ENCODE results near the gene GPR173.

The GPR173 gene

DNA sequence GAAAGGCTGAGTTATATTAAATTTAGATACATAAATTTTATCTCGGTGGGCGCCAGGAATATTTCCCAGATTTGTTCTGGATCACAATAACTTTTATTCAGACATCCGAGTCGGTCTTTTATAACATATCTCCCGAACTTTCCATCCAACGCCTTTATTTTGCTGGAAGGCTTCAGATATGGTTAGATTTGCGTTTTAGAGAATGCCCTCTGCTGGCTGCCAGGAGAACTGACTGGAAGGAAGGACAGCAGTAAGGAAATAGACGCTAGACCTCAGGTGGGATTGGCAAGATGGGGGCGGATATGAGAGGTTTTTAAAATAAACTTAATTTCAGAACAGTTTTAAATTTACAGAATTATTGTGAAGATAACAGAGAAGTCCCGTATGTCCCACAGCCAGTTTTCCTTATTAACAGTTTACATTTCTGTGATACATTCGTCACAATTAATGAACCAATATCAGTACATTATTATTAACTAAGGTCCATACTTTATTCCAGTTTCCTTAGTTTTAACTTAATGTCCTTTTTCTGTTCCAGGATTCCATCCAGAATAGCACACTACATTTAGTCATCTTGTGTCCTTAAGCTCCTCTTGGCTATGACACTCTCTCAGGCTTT is 40.7 kb downstream of the GPR173 start:
- FAIRE-seq (no peak), DNase-seq (ENCODE audit: insufficient read length, low spot score) (no peak)
- TF ChIP-seq POLR2A (IDR thresholded peaks at IDR 0.05; ENCODE audit: low read depth, low read length): no peak

DNA sequence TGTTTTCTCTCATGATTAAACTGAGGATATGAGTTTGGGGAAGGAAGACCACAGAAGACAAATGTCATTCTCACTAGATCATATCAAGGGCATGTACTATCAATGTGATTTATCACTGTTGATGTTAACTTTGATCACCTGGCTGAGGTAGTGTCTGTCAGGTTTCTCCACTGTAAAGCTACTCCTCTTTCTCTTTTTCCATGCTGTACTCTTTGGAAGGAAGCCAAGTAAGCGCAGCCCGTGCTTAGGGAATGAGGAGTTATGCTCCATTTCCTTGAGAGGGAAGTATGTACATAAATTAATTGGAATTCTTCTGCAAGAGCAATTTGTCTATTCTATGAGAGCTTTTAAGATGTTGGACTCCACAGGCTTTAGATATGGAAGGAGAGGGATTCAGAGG is 41.3 kb downstream of the GPR173 start:
- DNase-seq (ENCODE audit: insufficient read length, low spot score): no peak
- TF ChIP-seq POLR2A (IDR thresholded peaks at IDR 0.05; ENCODE audit: low read depth, low read length): no peak
- FAIRE-seq: no peak

DNA sequence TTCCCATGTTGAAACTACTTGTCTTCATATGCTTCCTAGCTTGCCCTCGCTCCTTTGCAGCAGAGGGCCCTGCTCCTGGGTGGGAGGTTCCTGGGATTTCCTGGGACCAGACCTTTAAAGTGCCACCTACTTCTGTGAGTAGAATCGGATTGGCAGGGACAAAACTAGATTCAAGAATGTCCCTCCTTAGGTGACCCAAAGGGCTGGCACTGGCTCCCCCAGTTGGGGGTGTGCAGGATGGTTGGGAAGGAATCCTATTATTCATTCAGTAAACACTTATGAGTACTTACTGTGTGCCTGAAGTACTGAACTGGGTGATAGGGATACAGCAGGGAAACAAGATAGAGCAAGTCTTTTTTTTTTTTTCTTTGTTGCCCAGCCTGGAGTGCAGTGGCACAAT is 42.8 kb downstream of the GPR173 start:
- FAIRE-seq: no peak
- no peak for DNase-seq (ENCODE audit: insufficient read length, low spot score)
- TF ChIP-seq POLR2A (IDR thresholded peaks at IDR 0.05; ENCODE audit: low read depth, low read length): no peak

DNA sequence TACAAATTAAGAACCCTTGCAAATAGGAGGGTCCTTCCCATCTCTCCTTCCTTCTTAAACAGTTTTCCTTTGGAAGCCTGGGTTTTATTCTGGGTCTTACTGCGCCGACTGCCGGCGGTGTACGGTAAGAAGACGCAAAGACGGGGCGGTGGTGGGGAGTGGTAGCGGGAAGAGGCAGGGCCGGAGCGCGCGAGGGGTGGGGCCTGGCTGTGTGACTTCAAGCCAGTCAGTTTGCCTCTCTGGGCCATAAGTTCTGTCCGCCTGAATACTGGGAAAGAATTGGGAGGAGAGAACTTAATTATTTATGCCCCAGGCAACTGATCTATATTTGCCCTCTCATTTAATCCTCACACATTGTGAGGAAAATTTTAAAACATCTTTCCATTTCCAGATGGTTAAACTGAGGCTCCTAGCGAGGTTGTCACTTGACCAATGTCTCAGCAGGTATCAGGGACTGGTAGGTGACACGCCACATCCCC is 44.6 kb downstream of the GPR173 start:
- DNase-seq (ENCODE audit: insufficient read length, low spot score): no peak
- no peak for FAIRE-seq
- TF ChIP-seq POLR2A (IDR thresholded peaks at IDR 0.05; ENCODE audit: low read depth, low read length): no peak

DNA sequence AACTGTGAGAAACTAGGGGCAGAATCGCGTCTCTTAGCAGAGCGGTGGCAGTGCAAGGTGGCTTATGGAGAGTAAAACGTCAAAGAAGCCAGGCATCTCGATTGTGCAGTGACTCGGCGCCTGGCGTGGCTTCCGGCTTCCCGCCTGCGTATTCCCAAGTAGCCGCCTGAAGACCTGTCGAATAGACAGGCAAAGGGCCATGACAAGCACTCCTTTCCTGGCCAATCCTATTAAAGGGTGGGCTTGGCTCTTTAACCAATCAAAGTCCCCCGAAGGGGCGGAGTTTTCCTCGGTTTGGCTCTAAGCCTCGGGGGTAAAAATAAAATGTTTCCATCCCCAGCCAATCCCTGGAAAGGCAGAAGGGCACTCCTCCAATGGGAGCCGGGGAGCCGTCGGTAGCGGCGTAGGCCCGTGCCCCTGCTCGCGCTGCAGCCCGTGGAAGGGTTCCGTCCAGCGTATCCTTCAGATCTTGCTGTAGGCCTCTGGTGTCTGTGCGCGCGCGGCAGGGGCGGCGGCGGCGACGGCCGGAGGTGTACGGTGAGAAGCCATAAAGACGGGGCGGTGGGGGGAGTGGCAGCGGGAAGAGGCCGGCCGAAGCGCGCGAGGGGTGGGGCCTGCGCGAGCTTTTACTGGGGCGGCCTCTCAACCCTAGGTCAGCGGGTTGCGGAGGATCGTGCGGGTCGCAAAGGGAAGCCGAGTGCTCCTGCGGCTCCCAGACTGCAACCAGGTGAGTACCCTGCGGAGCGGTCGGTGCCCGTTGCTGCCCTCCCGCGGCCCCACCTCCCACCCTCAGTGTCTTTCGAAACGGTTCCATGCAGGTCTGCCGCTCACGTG is 45.4 kb downstream of the GPR173 start, which contains the start of gene KANTR:
Gene KANTR, plus strand, starts transcription at position 395 of the 834 bp plus-strand sequence. CDS start 30,131 bp downstream, outside the sequence.
- FAIRE-seq (no peak), DNase-seq (ENCODE audit: insufficient read length, low spot score) (peak; percentile 33)
- TF ChIP-seq POLR2A (IDR thresholded peaks at IDR 0.05; ENCODE audit: low read depth, low read length): peak; percentile 35; the same call in 1 of the 2 replicates

DNA sequence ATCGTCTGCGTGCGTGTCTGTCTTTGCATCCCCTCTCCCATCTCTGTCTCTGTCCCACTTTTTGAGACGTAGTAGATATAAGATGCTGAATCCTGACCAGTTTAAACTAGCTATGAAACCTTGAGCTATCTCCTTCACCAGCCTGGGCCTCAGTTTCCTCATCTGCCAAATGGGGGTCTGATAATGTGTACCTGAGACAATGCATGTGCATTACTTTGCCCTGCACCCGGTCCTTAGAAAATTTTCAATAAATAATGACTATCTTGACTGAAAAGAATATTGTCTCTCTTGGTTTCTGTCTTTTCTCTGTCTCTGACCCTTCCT is 46.0 kb downstream of the GPR173 start:
- no peak for TF ChIP-seq POLR2A (IDR thresholded peaks at IDR 0.05; ENCODE audit: low read depth, low read length)
- DNase-seq (ENCODE audit: insufficient read length, low spot score) (no peak), FAIRE-seq (no peak)

DNA sequence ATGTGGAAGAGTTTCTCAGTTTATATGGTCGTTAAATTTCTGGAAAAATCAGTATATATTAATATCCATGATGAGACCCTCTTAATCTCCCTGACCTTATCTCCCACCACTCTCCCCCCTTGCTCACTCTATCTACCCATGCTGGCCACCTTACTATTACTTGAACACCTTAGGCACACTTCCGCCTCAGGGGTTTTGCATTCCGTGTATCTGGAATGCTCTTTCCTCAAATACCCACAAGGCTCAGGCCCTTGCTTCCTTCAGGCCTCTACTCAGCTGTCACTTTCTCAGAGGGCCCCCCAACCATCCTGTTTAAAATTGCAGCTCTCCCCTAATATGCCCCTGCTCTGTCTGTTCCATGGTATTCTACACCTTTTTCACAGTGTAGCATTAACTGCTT is 47.2 kb downstream of the GPR173 start:
- no peak for TF ChIP-seq POLR2A (IDR thresholded peaks at IDR 0.05; ENCODE audit: low read depth, low read length)
- FAIRE-seq (no peak), DNase-seq (ENCODE audit: insufficient read length, low spot score) (no peak)

DNA sequence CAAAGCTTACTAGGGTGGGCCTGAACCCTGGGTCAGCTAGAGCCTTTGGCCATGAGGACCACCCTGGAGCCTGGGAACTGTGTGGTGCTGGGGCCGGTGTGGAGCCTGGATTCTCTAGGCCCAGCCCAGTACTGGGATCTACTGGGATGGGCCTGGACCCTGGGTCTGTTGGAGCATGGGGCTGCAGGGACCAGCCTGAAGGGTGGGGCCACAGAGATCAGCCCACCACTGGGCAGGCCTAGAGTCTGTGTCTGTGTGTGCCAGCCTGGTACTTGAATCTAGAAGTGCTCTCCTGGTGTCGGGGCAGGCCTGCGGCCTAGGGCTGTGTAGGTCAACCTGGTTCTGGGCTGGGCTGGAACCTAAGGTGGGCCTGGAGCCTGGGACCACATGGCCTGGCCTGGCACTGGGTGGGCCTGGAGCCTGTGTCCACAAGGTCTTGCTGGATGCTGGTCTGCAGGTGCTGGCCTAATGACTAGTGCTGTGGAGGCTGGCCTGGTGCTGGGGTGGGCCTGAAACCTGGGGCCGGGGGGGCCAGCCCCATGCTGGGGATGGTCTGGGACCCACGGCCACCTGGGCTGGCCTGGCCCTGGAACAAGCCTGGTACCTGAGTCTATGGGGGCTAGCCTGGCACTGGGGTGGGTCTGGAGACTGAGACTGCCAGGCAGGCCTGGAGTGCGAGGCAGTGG is 66.4 kb downstream of the GPR173 start:
- FAIRE-seq: no peak
- no peak for TF ChIP-seq POLR2A (IDR thresholded peaks at IDR 0.05; ENCODE audit: low read depth, low read length)
- no peak for DNase-seq (ENCODE audit: insufficient read length, low spot score)

DNA sequence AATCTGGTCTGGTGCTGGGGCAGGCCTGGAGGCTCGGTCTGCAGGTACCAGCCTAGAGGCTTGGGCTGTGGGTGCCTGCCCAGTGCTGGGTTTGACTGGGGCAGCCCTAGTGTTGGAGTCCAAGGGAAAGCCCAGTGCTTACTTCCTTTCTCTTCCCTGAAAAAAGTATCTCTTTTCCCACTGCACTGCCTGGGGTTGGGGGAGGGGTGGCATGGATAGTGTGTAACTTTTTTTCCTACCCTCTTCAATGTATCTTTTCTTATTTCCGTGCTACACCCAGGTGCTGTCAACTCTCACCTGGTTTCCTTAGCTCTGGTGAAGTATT is 66.9 kb downstream of the GPR173 start:
- no peak for TF ChIP-seq POLR2A (IDR thresholded peaks at IDR 0.05; ENCODE audit: low read depth, low read length)
- no peak for FAIRE-seq
- no peak for DNase-seq (ENCODE audit: insufficient read length, low spot score)

DNA sequence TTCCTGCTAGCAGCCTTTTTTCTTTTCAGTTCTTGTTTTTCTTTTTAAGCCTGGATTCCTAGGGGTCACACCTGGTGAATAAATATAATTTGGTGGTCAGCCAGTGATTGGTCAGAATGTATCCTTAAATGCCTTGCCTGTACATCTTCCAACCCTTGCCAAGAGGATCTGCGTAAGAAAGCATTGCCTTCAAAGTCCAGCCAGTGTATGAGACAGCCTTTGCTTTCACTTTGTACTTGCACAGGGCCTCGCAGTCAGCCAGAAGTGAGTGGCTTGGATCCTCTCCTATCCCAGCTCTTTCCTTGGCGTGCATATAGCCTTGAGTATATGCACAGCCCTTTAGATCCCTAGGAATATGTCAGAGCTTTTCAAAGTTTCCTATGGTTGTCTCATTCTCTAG is 67.5 kb downstream of the GPR173 start:
- no peak for TF ChIP-seq POLR2A (IDR thresholded peaks at IDR 0.05; ENCODE audit: low read depth, low read length)
- no peak for FAIRE-seq
- DNase-seq (ENCODE audit: insufficient read length, low spot score): no peak

DNA sequence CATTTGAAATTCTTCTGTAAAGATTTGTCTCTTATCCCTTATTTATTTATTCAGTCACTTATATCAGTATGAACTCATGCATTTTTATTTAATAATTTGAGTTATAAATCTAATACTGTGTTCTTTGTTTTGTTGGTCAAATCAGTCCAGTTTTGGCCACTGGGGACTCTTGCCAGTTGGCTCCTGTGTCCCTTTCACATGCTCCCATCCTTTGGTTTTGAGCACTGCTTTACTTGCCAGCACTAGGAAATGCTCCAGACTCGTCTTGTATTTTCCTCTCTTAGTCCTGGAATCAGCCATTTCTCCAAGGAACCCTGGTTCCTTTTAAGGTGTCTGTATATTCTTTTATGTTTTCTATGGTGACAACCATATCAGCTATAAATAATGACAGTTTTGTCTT is 73.4 kb downstream of the GPR173 start:
- FAIRE-seq: no peak
- no peak for DNase-seq (ENCODE audit: insufficient read length, low spot score)
- no peak for TF ChIP-seq POLR2A (IDR thresholded peaks at IDR 0.05; ENCODE audit: low read depth, low read length)

DNA sequence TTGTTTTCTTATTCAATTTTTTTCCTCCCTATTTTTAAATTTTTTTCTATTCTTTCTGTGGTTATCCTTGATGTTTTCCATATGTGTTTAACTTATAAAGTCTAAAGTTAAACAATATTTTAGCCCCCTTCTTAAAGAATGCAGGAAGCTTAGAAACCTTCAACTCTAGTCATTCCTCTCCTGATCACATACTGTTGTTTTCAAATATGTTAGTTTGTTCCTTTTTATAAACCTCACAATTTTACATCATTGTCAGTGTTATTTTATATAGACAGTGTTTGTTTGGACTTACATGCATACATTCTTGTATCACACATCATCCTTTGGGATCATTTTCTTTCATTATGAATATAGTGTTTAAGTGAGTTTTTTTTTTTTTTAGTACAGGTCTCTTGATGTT is 76.9 kb downstream of the GPR173 start:
- DNase-seq (ENCODE audit: insufficient read length, low spot score) (no peak), FAIRE-seq (no peak)
- TF ChIP-seq POLR2A (IDR thresholded peaks at IDR 0.05; ENCODE audit: low read depth, low read length): no peak

DNA sequence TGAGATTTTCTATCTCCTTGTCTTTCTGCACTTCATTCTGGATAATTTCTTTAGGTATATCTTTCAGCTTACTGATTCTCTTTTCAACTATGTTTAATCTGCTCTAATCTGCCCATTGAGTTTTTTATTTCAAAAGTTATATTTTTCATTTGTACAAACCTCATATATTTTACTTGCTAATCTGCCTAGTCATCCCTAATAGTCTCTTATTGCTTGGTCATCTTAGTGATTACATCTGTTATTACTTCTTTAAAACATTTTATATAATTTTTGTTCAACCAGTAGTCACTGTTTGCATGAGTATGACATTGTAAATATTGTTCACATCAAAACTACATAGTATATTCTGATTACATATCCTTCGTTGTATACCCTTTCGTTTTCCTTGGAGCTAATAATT is 77.8 kb downstream of the GPR173 start:
- TF ChIP-seq POLR2A (IDR thresholded peaks at IDR 0.05; ENCODE audit: low read depth, low read length): no peak
- FAIRE-seq (no peak), DNase-seq (ENCODE audit: insufficient read length, low spot score) (no peak)

DNA sequence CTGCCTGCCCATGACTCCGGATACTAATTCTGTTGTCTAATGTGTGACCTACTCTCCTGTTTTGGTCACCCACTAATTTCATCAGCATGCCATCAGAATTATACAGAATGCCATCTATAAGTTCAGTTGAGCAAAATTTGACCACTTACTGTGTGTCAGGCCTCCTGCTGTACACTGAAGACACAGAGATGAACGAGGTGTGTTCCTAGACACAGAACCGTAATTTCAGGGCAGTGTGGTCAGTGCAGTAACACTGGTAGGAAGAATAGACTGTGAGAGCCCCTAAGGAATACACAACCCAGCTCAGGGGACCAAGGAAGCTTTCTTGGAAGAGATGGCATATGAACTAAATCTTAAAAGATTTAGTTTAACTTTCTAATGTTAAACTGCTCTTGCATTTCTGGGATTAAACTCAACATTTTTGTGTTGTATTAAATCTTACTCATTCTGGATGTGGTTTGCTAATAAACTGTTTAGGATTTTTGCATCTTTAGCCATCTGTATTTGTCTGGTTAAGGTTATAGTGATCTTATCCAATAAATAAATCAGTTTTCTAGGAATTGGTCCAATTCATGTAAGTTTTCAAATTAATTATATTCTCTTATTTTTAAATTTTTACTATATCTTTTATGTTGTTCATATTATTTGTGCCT is 79.6 kb downstream of the GPR173 start:
- no peak for DNase-seq (ENCODE audit: insufficient read length, low spot score)
- TF ChIP-seq POLR2A (IDR thresholded peaks at IDR 0.05; ENCODE audit: low read depth, low read length): no peak
- FAIRE-seq: no peak
